Measurements from ENCODE around the gene HINT1.

DNA sequence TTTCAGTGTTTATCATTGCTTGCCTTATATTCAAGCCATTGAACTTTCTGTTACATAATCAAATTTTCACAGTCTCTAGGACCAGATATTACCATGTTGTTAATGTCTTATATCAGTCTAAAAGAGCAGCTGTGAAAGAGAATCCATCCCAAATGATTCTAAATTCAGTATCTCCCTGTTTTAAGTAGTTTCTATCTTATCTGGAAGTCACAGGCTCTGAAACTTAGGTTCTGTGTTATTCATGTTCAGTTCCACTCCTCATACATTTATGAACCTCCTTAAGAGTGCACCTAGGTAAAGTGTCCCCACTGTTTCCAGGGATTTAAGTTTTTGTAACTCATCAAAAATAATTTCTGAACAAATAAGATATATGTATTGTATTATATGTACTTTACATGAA, 15.4 kb upstream of the HINT1 start:
- TF ChIP-seq SMAD3 (CRISPR knock-in tag; IDR thresholded peaks at IDR 0.05; ENCODE audit: borderline replicate concordance) (no peak), CREB1 (CRISPR knock-in tag; IDR thresholded peaks at IDR 0.05) (no peak), RORB (CRISPR knock-in tag; IDR thresholded peaks at IDR 0.05) (no peak), TEAD4 (CRISPR knock-in tag; IDR thresholded peaks at IDR 0.05) (no peak), NR2C2 (CRISPR knock-in tag; IDR thresholded peaks at IDR 0.05) (no peak), E2F5 (CRISPR knock-in tag; IDR thresholded peaks at IDR 0.05) (no peak), ATF2 (CRISPR knock-in tag; IDR thresholded peaks at IDR 0.05; ENCODE audit: borderline replicate concordance, low read depth) (no peak), USF2 (CRISPR knock-in tag; IDR thresholded peaks at IDR 0.05) (no peak), ESRRA (CRISPR knock-in tag; IDR thresholded peaks at IDR 0.05; ENCODE audit: borderline replicate concordance) (no peak)
- TF ChIP-seq, protein P1, sequence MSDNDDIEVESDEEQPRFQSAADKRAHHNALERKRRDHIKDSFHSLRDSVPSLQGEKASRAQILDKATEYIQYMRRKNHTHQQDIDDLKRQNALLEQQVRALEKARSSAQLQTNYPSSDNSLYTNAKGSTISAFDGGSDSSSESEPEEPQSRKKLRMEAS (CRISPR knock-in tag; IDR thresholded peaks at IDR 0.05): no peak
- TF ChIP-seq, protein P2, sequence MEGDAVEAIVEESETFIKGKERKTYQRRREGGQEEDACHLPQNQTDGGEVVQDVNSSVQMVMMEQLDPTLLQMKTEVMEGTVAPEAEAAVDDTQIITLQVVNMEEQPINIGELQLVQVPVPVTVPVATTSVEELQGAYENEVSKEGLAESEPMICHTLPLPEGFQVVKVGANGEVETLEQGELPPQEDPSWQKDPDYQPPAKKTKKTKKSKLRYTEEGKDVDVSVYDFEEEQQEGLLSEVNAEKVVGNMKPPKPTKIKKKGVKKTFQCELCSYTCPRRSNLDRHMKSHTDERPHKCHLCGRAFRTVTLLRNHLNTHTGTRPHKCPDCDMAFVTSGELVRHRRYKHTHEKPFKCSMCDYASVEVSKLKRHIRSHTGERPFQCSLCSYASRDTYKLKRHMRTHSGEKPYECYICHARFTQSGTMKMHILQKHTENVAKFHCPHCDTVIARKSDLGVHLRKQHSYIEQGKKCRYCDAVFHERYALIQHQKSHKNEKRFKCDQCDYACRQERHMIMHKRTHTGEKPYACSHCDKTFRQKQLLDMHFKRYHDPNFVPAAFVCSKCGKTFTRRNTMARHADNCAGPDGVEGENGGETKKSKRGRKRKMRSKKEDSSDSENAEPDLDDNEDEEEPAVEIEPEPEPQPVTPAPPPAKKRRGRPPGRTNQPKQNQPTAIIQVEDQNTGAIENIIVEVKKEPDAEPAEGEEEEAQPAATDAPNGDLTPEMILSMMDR (IDR thresholded peaks at IDR 0.05): no peak
- TF ChIP-seq, protein P3, sequence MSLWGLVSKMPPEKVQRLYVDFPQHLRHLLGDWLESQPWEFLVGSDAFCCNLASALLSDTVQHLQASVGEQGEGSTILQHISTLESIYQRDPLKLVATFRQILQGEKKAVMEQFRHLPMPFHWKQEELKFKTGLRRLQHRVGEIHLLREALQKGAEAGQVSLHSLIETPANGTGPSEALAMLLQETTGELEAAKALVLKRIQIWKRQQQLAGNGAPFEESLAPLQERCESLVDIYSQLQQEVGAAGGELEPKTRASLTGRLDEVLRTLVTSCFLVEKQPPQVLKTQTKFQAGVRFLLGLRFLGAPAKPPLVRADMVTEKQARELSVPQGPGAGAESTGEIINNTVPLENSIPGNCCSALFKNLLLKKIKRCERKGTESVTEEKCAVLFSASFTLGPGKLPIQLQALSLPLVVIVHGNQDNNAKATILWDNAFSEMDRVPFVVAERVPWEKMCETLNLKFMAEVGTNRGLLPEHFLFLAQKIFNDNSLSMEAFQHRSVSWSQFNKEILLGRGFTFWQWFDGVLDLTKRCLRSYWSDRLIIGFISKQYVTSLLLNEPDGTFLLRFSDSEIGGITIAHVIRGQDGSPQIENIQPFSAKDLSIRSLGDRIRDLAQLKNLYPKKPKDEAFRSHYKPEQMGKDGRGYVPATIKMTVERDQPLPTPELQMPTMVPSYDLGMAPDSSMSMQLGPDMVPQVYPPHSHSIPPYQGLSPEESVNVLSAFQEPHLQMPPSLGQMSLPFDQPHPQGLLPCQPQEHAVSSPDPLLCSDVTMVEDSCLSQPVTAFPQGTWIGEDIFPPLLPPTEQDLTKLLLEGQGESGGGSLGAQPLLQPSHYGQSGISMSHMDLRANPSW (CRISPR knock-in tag; conservative IDR thresholded peaks at IDR 0.05; ENCODE audit: low read depth): no peak
- TF ChIP-seq, protein P4, sequence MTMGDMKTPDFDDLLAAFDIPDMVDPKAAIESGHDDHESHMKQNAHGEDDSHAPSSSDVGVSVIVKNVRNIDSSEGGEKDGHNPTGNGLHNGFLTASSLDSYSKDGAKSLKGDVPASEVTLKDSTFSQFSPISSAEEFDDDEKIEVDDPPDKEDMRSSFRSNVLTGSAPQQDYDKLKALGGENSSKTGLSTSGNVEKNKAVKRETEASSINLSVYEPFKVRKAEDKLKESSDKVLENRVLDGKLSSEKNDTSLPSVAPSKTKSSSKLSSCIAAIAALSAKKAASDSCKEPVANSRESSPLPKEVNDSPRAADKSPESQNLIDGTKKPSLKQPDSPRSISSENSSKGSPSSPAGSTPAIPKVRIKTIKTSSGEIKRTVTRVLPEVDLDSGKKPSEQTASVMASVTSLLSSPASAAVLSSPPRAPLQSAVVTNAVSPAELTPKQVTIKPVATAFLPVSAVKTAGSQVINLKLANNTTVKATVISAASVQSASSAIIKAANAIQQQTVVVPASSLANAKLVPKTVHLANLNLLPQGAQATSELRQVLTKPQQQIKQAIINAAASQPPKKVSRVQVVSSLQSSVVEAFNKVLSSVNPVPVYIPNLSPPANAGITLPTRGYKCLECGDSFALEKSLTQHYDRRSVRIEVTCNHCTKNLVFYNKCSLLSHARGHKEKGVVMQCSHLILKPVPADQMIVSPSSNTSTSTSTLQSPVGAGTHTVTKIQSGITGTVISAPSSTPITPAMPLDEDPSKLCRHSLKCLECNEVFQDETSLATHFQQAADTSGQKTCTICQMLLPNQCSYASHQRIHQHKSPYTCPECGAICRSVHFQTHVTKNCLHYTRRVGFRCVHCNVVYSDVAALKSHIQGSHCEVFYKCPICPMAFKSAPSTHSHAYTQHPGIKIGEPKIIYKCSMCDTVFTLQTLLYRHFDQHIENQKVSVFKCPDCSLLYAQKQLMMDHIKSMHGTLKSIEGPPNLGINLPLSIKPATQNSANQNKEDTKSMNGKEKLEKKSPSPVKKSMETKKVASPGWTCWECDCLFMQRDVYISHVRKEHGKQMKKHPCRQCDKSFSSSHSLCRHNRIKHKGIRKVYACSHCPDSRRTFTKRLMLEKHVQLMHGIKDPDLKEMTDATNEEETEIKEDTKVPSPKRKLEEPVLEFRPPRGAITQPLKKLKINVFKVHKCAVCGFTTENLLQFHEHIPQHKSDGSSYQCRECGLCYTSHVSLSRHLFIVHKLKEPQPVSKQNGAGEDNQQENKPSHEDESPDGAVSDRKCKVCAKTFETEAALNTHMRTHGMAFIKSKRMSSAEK (CRISPR knock-in tag; IDR thresholded peaks at IDR 0.05; ENCODE audit: borderline replicate concordance): no peak

Measured in WTC11 (cell line).